PFSK-1 (cell line): ENCODE results near the gene GABRR1.

Experiments used
- FOXP2 ChIP-seq: optimal IDR thresholded peaks from 2 replicates; pipeline ENCODE3; 2011; ENCODE audit warnings: borderline replicate concordance, control low read depth, inconsistent platforms; ENCODE audit not compliant: insufficient read depth; ENCODE audit errors: extremely low read length, extremely low read depth
- POLR2AphosphoS5 ChIP-seq: IDR thresholded peaks from 2 replicates; pipeline ENCODE4 v1.6.1; 2012; ENCODE audit warnings: low read depth, mild to moderate bottlenecking, control low read depth, low read length, moderate library complexity
- SIN3A ChIP-seq: IDR thresholded peaks from 2 replicates; pipeline ENCODE4 v1.6.1; 2012; ENCODE audit warnings: mild to moderate bottlenecking, low read length, moderate library complexity, borderline replicate concordance; ENCODE audit not compliant: insufficient read depth
- TAF1 ChIP-seq: IDR thresholded peaks from 2 replicates; pipeline ENCODE4 v1.6.1; 2012; ENCODE audit warnings: low read length, control low read depth, borderline replicate concordance; ENCODE audit not compliant: insufficient read depth
- TF ChIP-seq, protein P1 (sequence below), 2 experiments: IDR thresholded peaks; 2 replicates each; pipeline versions ENCODE4 v1.6.1 to v1.8.0; 2011 to 2012; ENCODE audit warnings: low read depth in 2 of 2, low read length in 2 of 2, control low read depth in 1 of 2, inconsistent platforms in 1 of 2, mild to moderate bottlenecking in 1 of 2, moderate library complexity in 1 of 2; ENCODE audit not compliant: insufficient read depth in 1 of 2

The GABRR1 gene

GRCh38 chr6:89146718-89147700 is 70.1 kb downstream of the GABRR1 start:
- TF ChIP-seq SIN3A (no peak), FOXP2 (no peak), POLR2AphosphoS5 (no peak), TAF1 (no peak)
- TF ChIP-seq, protein P1, sequence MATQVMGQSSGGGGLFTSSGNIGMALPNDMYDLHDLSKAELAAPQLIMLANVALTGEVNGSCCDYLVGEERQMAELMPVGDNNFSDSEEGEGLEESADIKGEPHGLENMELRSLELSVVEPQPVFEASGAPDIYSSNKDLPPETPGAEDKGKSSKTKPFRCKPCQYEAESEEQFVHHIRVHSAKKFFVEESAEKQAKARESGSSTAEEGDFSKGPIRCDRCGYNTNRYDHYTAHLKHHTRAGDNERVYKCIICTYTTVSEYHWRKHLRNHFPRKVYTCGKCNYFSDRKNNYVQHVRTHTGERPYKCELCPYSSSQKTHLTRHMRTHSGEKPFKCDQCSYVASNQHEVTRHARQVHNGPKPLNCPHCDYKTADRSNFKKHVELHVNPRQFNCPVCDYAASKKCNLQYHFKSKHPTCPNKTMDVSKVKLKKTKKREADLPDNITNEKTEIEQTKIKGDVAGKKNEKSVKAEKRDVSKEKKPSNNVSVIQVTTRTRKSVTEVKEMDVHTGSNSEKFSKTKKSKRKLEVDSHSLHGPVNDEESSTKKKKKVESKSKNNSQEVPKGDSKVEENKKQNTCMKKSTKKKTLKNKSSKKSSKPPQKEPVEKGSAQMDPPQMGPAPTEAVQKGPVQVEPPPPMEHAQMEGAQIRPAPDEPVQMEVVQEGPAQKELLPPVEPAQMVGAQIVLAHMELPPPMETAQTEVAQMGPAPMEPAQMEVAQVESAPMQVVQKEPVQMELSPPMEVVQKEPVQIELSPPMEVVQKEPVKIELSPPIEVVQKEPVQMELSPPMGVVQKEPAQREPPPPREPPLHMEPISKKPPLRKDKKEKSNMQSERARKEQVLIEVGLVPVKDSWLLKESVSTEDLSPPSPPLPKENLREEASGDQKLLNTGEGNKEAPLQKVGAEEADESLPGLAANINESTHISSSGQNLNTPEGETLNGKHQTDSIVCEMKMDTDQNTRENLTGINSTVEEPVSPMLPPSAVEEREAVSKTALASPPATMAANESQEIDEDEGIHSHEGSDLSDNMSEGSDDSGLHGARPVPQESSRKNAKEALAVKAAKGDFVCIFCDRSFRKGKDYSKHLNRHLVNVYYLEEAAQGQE (IDR thresholded peaks at IDR 0.05; ENCODE audit: insufficient read depth in 1 of 2, low read depth in 2 of 2, low read length in 2 of 2) = no peak

DNA sequence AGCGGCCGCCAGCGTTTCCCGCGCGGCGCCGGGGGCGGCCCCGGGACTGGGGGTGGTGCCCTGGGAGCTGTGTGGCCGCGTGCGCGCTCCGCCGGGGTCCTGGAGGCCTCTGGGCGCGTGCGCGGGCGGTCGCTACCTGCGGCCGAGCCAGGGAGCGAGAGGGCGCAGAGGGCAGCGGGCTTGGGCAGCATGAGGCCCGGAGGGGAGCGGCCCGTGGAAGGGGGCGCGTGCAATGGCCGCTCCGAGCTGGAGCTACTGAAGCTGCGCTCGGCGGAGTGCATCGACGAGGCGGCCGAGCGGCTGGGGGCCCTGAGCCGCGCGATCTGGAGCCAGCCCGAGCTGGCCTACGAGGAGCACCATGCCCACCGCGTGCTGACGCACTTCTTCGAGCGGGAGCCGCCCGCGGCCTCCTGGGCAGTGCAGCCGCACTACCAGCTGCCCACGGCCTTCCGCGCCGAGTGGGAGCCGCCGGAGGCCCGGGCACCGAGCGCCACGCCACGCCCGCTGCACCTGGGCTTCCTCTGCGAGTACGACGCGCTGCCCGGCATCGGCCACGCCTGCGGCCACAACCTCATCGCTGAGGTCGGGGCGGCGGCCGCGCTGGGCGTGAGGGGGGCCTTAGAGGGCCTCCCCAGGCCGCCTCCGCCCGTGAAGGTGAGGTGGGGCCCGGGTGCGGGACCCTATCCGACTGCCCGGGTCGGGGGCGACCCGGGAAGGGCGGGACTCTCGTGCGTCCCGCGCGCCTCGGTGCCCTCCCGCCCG is 71.0 kb downstream of the GABRR1 start, which contains the start of gene PM20D2:
Gene PM20D2, plus strand, starts transcription at position 100 of the 762 bp plus-strand sequence. Its CDS starts 90 bp downstream, at position 190.
- TF ChIP-seq FOXP2 = no peak
- no peak for TF ChIP-seq POLR2AphosphoS5
- TF ChIP-seq, protein P1 (IDR thresholded peaks at IDR 0.05; ENCODE audit: insufficient read depth in 1 of 2, low read depth in 2 of 2, low read length in 2 of 2) = no peak
- no peak for TF ChIP-seq SIN3A
- TF ChIP-seq TAF1 = no peak

DNA sequence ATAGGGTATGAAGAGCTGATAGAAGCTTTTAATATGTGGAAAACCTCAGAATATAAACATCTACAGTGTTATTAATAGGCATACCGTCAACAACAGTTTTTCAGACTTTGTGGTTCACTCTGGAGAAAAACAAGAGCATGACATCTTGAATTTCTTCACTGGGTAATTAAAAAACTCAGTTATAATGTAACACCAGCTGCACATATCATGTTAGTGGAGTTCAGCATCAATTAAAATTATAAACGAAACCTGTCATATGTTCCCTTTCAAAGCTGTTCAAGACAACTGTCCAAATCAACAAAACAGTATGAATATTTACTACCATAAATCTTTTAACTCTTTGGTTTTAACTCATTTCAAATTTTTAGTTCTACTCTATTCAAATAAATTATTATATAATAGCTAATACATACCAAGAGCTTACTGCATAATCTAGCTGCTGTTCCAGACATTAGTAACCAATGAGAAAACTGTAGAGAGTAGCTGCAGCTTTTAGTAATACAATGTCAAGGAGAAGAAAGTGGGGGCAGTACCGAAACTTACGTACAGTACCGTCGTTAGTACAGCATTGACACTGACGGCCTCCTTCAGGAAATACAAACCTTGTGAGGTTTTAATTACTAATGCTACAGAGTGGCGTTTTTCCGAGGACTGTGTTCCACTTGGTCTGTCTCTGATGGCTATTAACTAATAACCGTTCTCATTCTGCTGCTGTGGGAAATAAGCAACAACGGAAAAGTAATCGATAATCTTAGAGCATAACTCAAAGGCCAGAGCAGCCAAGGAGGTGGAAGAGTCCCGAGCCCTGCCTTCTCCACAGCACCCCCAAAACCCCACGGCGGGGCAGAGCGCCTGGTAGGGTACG is 71.8 kb downstream of the GABRR1 start:
- TF ChIP-seq POLR2AphosphoS5 (no peak), SIN3A (no peak), FOXP2 (no peak), TAF1 (no peak)
- TF ChIP-seq, protein P1 (IDR thresholded peaks at IDR 0.05; ENCODE audit: insufficient read depth in 1 of 2, low read depth in 2 of 2, low read length in 2 of 2) = no peak

GRCh38 chr6:89144354-89144906 is 72.7 kb downstream of the GABRR1 start:
- no peak for TF ChIP-seq POLR2AphosphoS5
- TF ChIP-seq, protein P1 (IDR thresholded peaks at IDR 0.05; ENCODE audit: insufficient read depth in 1 of 2, low read depth in 2 of 2, low read length in 2 of 2) = no peak
- TF ChIP-seq FOXP2 = no peak
- no peak for TF ChIP-seq SIN3A
- TF ChIP-seq TAF1 = no peak
